GM11168 (cell line): ENCODE results near the gene ABCB11.
"Not testable (repeated sequence)": the region's sequence is repeated elsewhere in the genome, so short reads cannot be mapped to it uniquely, and the experiment has no call there.

Experiments used
- in situ Hi-C: fragments of 300-500 bp; cut with MboI; formaldehyde crosslinking; loops from one replicate; pipeline ENCODE4 v1.12.0; 2022; ENCODE audit warnings: low sequenced_read_pairs; ENCODE audit not compliant: unreplicated experiment

ABCB11 gene

GRCh38 chr2:169046440-169047151 is 15.5 kb upstream of the ABCB11 start:
- in situ Hi-C loops, result no loop called here

DNA sequence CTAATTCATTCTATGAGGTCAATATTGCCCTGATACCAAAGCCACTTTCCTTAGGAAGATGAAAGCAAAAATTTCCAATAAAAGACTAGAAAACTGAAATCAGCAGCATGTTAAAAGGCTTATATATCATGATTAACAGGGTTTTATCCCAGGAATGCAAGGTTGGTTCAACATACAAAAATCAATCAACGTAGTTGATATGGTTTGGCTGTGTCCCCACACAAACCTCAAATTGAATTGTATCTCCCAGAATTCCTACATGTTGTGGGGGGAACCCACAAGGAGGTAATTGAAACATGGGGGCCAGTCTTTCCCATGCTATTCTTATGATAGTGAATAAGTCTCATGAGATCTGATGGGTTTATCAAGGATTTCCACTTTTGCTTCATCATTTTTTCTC is 11.7 kb upstream of the ABCB11 start:
- in situ Hi-C loops, result no loop called here

- in situ Hi-C loops, result no loop called here
Measured at GRCh38 chr2:169041594-169041993, 10.5 kb upstream of the ABCB11 start.

- in situ Hi-C loops, result no loop called here
Measured at GRCh38 chr2:169039702-169040101, 8.6 kb upstream of the ABCB11 start.

GRCh38 chr2:169038338-169038757 is 7.2 kb upstream of the ABCB11 start:
- in situ Hi-C loops, result no loop called here

DNA sequence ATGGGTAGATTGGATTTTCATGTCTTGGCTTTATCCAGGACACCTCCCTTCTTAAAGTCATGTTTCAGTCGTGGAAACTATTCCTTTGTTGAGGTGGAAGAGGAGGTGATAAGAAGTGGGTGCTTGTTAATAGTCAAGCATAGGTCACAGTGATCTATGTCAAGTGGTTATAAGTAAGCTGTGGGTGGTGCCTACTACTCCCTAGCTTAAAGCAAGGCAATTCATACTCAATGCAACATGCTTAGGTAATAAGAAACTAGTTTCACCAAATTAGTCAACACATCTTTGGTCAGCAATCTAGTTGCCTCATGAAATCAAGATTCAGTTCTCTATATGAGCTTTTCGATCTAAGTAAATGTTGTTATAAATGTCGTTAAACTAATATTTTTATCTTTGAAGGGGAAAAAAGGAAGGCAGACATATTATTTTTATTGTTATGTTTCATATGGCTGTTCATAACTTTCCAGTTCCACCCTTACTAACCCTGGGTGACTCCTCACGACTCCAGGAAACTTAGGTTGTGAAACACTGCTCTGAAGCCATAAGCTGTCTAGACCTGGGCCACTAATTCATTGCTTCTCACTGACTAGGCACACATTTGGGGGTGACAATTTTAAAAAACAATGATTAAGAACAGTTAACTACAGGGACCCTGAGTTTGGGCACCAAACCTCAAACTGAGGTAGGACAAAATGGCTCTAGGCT is 5.8 kb upstream of the ABCB11 start:
- in situ Hi-C loops, result no loop called here

DNA sequence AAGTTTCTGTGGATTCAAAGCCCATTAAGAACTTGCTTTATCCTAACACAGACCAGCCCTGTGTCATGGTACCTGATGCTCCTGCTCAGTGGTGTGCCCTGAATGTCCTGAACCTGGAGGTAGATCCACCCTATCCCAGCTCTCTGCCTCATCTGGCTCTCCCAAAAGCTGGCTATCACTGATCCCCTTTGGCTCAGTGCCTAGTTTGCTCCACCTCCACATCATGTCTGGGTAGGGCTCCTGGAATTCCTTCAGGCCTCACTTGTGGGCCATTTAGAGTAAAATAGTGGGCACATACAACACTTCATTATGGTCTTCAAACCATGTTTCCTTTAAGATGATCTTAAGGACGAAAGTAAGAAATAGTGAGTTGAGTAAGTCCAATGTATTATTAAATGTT is 4.8 kb upstream of the ABCB11 start:
- in situ Hi-C loops, result no loop called here

- in situ Hi-C loops, result no loop called here
Measured at GRCh38 chr2:169034984-169035544, 3.9 kb upstream of the ABCB11 start.

DNA sequence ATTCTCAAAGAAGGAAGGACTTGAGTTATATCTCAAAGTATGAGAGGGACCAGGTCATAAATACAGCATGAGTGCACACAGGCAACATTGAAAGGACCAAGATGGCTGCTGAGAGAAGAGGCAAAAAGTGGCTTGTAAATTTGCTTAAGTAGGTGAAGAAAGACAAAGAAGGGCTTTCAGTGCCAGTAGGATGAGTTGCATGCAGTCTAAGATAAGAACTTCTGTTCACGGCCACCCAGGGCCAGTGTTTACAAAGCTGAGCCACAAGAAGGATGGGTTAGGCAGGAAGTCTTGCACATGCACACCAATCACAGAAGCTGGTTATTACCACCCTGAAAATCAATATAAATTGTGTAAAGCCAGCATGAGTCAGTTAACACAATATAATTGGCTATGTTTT is 3.1 kb upstream of the ABCB11 start:
- in situ Hi-C loops, result no loop called here

GRCh38 chr2:169029341-169029740 is 1.8 kb downstream of the ABCB11 start:
- in situ Hi-C loops, result no loop called here

- in situ Hi-C loops, result no loop called here
Measured at GRCh38 chr2:169027234-169027633, 3.9 kb downstream of the ABCB11 start.

- in situ Hi-C loops, result no loop called here
Measured at GRCh38 chr2:169026056-169026455, 5.1 kb downstream of the ABCB11 start.

GRCh38 chr2:169023161-169023560 is 8.0 kb downstream of the ABCB11 start:
- in situ Hi-C loops, result no loop called here

DNA sequence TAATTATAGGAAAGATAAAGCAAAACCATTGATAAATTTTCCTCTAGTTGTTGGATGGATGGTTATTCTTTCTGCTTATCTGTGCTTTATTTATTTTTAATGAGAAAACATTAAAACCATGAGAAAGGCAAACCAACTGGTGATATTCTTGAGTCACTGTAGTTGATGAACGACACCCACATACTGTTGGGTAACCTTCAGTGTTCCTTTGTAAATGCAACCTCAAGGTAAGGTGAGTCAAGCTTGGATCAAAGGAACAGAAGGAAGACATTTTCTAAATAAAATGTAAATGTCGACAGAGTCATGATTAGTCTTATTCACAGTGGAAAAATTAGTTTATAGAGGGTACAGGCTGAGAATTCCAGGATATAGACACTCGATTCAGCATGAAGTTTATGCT is 12.7 kb downstream of the ABCB11 start:
- in situ Hi-C loops, result no loop called here

DNA sequence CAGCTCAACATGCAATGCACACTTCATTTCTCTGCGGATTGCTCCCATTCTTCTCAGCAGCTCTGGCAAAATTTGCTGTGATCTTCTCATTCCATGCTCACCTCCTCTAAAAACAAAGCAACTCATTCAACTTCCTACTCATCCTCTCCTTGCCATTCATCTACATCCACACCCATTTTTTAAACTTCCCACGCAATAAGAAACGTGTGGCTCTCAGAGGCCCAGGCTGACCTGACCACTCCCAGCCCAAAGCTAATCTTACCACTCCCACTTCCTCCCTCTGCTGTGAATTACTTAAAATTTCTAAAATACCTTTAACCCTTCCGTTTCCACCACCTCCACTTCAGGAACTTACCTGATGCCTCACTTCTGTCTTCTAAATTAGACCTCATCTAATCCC is 15.2 kb downstream of the ABCB11 start:
- in situ Hi-C loops, result no loop called here

DNA sequence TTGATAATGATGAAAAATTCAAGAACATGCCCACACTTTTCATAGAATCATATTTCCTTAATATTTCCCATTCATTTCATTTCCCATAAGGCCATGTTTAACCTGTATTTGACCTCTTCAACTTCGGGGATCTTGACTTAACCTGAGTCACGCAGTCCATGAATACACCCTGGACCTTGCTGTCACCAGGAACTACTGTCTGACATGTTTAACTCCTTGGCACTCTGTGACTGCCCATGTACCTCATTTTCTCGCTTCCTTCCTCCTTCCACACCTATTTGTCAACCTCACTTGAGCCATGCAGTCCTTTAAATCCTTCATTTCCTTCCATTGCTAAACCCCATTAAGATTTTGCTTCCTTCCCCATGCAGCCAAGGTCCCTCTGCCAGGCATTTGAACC is 16.3 kb downstream of the ABCB11 start:
- in situ Hi-C loops, result no loop called here

DNA sequence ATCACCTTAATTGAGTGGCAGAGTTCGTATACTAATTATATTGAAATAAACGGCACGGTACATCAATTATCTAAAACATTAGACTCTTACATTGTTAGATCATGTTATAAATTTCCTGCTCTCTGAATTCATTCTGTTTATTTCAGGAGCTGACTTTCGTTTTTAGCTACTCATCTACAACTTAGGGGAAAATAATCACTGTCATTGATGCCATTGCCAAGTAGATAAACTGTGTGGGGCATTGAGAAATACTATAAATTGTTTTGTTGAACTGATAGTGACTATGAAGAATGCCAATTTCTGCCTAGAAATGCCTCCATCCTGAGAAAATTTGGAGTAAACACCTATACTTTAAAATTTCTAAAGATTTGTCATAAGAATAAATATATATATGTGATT is 17.5 kb downstream of the ABCB11 start:
- in situ Hi-C loops, result no loop called here

GRCh38 chr2:169012812-169013627 is 18.1 kb downstream of the ABCB11 start:
- in situ Hi-C loops, result no loop called here

DNA sequence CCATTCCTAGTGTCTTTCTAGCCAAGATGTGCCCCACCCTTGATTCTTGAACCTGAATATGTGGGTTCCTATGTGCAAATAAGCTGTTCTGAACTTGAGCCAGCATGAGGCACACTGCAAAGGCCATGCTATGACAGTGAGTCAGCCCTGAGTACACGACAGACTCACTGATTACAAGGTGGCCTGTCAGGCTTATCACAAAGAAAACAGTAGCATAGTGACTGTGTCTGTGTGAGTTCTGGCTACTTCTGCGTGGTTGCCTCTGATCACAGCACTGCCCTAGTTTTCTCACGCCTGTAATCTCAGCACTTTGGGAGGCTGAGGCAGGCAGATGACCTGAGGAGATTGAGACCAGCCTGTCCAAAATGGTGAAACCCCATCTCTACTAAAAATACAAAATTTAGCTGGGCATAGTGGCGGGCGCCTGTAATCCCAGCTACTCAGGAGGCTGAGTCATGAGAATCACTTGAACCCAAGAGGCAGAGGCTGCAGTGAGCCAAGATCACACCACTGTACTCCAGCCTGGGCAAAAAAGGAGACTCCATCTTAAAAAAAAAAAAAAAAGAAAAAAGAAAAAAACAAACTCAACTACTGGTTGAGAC is 18.8 kb downstream of the ABCB11 start:
- in situ Hi-C loops, result not testable (repeated sequence)

DNA sequence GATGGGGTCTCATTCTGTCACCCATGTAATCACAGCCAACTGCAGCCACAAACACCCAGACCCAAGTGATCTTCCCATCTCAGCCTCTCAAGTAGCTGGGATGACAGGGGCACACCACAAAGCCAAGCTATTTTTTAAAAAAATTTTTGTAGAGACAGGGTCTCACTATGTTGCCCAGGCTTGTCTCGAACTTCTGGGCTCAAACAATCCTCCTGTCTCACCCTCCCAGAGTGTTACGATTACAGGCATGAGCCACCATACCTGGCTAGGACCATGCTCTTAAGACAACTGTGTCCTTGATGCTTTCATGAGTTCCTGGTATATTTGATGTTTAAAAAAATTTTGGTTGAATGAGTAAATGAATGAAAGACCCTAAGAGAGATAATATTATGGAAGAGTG is 19.4 kb downstream of the ABCB11 start:
- in situ Hi-C loops, result no loop called here
